GM12874 (cell line): ENCODE measurements around the gene SSPN.

Experiments
- TF ChIP-seq, protein P1 (sequence below): IDR thresholded peaks from 2 replicates; pipeline ENCODE4 v1.5.1; 2011; ENCODE audit warnings: low read depth, mild to moderate bottlenecking, control low read depth, low read length, moderate library complexity; ENCODE audit not compliant: insufficient read depth

Gene SSPN

DNA sequence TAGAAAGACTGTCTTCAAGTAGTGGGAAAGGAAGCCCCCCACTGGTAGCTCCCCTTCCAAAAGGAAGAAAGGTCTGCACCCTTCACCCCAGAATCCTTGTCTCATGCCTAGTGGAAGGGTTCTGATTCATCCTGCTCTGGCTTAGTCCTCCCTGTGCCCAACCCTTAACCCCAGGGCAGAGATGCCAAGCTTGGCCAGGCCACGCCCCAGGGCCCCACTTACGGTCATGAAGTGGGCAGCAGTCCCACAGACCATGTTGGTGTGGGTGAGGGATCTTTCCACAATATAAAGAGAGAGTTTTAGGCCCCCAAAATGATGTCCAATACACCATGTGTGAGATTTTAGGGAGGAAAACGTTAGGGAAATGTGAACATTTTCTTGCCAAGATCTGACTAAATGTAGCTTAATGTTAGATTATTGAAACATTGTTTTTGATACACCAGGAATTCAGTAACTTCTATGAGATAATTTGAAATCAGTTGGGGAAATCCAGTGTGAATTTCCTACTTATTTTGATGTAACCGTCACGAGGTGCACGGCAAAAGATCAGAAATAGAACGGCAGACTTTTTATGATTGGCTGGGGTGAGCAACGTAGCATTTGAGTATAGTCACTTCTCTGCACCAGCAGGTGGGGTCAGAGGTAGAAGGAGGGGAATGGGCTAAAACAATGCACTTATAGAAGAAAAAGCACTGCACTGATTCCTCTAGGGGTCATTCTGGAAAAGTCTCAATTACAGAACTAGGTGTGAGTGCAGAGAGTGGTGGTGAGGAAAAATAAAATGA, 8.2 kb upstream of the SSPN start:
- TF ChIP-seq, protein P1, sequence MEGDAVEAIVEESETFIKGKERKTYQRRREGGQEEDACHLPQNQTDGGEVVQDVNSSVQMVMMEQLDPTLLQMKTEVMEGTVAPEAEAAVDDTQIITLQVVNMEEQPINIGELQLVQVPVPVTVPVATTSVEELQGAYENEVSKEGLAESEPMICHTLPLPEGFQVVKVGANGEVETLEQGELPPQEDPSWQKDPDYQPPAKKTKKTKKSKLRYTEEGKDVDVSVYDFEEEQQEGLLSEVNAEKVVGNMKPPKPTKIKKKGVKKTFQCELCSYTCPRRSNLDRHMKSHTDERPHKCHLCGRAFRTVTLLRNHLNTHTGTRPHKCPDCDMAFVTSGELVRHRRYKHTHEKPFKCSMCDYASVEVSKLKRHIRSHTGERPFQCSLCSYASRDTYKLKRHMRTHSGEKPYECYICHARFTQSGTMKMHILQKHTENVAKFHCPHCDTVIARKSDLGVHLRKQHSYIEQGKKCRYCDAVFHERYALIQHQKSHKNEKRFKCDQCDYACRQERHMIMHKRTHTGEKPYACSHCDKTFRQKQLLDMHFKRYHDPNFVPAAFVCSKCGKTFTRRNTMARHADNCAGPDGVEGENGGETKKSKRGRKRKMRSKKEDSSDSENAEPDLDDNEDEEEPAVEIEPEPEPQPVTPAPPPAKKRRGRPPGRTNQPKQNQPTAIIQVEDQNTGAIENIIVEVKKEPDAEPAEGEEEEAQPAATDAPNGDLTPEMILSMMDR: no peak

DNA sequence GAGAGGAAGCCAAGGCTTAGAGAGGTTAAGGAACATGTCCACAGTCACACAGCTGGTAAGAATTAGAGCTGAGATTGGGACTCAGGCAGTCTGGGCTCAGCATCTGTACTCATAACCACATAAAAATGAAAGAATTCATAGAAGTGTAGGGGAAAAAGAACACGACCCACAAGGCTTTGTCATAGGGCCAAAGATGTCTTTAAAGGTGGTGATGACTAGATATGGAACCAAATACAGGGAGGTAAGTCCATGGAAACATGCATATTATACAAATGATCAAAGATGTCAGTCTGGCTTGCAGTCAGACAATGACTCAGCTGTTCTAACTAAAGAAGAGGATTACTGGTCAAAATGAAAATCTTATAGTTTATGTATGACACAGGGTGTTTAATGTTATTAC, 7.2 kb upstream of the SSPN start:
- TF ChIP-seq, protein P1: no peak

DNA sequence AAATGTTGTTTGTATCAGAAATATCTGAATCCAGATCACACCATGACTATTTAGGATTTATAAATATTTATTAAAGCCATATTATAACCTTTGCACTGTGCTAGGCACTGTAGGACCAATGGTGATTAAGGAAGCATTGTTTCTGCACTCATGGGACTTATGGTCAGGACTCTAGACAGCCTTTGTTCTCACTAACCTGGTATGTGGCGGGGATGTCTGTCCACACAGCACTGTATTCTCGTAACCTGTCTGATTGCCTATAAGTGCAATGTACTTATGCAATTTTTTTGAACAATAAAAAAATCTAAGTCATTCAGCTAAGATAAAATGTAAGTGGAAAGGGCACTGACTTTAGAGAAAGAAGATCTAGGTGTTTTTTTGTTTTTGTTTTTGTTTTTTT, 6.7 kb upstream of the SSPN start:
- TF ChIP-seq, protein P1: no peak

DNA sequence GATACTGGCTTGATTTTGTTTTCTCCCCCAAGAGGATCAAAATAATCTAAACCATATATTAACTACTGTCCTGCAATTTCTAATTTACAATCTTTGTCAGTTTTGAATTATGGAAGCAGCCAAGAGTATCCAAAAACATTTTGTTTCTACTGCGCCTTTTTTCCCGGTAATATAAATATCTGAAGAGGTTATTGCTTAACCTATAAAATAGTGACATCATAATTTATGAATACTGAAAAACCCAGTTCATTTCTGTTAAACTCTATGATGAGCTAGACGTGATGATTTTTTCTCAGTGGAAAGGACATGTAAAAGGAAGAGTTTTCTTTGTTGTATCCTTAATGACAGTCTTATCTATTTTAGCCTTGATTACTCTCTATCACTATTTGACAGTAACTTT, 3.2 kb upstream of the SSPN start:
- TF ChIP-seq, protein P1: no peak

DNA sequence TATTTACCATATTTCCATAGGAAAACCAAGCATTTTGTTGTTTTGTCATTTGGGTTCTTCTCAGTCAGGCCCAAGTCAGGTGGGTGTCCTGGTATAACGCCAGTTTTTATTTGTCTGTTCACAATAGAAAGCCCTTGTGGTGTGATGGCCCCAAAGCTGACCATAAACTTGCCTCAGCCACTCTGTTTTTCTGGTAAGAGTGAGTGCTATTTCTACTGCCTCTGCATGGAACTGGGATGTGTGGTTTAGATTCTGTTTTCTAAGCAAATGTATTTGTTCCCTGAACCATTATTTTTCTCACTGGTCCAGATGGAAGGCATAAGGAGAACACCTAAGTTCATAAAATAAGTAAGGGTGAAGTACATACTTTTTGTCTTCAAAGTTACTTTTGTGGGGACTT, 1.8 kb upstream of the SSPN start:
- TF ChIP-seq, protein P1: no peak

DNA sequence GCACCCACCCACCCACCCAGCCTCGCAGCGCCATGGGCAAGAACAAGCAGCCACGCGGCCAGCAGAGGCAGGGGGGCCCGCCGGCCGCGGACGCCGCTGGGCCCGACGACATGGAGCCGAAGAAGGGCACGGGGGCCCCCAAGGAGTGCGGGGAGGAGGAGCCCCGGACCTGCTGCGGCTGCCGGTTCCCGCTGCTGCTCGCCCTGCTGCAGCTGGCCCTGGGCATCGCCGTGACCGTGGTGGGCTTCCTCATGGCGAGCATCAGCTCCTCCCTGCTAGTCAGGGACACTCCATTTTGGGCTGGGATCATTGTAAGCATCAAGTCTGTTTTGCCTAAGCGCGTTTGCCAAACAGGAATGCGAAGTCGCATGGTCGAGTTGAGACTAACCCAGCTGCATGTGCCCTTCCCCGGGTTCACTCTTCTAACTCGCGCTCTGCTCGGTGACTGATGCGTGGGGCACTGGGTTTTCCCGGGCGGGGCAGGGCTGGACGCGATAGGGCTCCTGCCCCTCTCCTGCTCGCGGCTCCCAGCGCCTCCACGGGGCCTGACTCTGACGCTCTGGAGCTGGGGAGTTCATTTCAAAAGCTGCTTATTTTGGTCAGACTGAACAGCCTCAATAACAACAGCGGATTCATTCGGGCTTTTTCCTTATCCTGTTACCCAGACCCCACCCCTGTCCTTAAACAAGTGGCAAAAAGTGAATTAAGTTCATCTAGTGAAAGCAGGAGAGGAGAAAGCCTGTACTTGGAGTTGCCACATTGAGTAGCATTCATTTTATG, 458 bp downstream of the SSPN start:
- TF ChIP-seq, protein P1: no peak

DNA sequence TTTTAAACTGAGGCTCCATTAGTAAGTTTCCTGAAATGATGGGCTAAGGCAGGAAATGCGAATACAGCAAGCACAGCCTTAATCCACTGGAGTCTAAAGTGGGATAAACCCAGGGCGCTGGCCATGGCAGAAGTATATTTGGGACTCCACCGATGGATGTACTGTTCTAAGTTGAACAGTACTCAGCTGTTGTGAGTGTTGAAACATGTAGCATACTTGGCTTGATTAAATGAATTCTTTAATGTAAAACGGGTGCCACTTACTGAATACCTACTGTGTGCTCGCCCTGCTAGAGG, 996 bp downstream of the SSPN start:
- TF ChIP-seq, protein P1: no peak
